GM19468 (cell line): ENCODE results near the gene PLAGL1.
"Not testable (repeated sequence)": the region's sequence is repeated elsewhere in the genome, so short reads cannot be mapped to it uniquely, and the experiment has no call there.

Experiments
- ATAC-seq: cut with Tn5 transposase; IDR thresholded peaks from one replicate; pipeline ENCODE4 v1.9.1; 2021; ENCODE audit warnings: mild to moderate bottlenecking, moderate library complexity, moderate number of reproducible peaks; ENCODE audit not compliant: unreplicated experiment; ENCODE audit errors: extremely low read depth

Gene PLAGL1

DNA sequence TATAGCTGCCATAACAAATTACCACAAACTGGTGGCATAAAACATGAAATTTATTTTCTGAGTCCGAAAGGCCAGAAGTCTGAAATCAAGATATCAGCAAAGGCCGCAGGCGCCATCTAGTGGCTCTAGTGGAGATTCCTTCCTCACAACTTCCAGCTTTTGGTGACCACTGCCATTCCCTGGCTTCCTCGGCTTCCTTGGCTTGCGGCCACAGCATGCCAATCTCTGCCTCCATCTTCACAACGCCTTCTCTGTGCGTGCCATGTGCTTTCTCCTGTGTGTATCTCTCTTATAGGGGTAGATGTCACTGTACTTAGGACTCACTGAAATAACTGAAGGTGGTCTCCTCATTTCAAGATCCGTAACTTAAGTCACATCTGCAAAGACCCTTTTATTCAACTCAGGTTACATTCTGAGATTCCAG, 5.4 kb upstream of the PLAGL1 start:
- ATAC-seq: no peak

- no peak for ATAC-seq
Measured at GRCh38 chr6:144012534-144012933, 4.5 kb upstream of the PLAGL1 start.

DNA sequence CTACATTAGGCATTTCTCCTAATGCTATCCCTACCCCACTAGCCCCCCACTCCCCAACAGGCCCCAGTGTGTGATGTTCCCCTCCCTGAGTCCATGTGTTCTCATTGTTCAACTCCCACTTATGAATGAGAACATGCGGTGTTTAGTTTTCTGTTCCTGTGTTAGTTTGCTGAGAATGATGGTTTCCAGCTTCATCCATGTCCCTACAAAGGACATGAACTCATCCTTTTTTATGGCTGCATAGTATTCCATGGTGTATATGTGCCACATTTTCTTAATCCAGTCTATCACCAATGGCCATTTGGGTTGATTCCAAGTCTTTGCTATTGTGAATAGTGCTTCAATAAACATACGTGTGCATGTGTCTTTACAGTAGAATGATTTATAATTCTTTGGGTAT, 1.6 kb upstream of the PLAGL1 start:
- ATAC-seq: not testable (repeated sequence)

- ATAC-seq: no peak
Measured at GRCh38 chr6:144008846-144009245, 787 bp upstream of the PLAGL1 start.

DNA sequence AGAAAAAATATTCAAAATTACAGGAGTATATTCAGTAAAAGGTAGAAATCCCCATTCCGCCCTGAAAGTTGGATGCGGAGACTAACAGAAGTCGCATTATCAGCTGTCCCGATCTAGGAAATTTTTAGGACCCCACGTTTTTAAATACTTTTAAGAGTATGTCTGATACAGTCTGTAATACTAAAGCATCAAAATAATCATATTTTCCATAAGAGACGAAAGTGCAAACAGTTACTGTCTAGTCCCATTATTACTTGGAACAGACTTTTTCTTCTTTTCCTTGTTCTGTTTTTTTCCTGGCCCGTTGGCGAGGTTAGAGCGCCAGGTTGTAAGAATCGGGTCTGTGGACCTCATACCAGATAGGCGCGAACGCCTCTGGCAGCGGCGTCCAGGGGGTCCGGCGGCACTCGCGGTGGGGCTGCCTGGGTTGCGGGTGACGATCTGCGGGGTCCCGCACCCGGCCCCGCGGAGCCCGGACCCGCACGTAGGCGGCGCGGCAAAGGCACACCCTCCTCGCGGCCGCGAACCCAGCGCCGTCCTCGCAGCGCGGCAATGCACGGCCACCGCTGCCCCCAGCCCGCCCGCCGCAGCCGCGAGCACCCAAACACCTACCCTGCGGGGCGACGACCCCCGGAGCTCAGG, 460 bp downstream of the PLAGL1 start:
- no peak for ATAC-seq

DNA sequence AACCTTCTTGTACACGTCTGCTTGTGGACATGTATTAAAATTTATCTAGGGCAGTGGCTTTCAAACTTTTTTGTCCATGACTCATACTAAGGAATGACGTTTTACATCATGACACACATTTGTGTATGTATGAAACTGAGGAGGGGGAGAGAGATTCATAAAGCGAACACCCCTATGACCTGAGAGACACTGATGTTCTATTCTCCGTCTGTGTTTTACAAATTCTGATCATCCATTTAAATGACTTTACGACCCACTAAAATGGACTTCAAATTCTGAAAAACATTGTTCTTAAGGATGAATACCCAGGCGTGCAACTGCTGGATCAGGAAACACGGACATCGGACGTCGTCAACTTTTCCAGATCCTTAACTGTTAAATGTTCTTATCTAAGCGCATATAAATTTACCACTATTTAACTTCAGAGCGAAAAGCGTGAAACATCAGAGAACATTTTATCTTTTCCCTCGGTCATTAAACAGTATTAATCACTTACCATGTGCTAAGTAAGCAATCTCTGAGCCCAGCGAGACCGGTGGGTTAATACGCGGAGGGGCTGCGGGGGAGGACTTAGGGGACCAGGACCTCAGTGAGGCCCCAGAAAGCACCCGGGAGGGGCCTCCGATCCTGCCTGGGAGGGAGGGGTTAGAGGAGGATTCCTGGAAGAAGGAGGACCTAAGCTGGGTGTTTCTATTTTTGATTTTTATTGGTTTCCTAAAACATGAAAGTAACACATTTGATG, 1.2 kb downstream of the PLAGL1 start:
- ATAC-seq: no peak

DNA sequence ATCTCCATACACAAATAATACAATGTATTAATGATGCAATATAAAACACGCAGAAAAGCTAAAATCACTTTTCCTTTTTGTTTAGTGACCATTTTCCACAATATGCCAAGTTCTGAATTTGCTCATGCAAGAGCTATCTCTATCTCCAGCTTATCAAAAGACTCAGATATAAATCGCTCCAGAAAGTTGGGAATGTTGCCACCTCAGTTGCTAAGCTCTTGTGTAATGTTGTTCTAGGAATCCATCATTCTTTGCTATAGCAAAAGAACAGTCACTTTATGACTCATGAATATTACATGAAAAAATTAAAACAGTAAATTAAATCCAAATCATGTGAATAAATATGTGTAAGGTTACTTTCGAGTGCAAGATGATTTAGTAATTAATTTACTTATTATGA, 8.7 kb downstream of the PLAGL1 start:
- no peak for ATAC-seq

DNA sequence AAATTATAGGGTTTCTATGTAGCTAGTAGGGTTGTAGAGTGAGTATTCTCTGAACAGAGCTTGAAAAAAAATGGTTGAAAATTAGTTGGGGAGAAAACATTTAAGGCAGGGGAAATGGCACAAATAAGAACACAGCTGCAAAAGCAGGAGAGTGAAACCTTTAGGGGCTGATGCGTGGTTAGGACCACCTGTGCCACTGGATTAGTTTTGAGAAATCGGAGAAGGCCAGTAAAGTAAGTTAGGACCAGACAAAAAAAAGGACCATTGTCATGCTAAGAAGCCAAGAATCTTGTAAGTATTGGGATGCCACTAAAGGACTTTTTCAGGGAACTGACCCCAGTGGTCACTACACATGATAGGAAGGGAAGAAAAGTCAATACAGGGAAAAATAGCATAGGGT, 9.4 kb downstream of the PLAGL1 start:
- no peak for ATAC-seq

DNA sequence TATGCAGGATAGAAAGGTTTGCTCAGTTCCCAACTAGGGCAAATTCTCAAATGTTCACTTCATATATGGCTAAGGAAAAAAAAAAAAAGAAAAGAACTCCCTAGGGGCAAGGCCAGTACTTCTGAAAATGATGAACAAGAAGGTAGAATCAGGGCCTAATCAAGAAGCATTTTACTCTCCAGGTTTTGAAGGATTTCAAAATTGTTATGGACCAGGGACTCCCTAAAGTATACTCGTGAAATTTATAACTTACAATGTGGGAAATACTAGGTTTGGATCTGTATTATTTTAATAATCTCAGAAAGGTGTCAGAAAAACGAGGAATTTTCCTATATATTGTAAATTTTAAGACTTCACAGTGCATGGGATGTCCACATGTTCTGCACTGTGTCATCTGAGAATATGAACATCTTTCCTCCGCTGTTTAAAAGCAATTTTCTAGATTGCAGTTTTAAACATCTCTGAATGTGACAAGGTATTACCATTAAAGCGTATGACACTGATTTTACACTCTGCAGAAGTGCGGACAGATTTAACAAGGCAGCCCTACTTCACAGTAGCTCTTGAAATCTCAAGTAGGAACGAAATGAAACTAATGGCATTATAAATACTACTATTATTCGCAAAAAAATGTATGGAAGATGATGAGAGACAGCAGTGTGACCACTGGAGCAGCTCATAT, 14.0 kb downstream of the PLAGL1 start:
- no peak for ATAC-seq

GRCh38 chr6:143992285-143992684, 15.8 kb downstream of the PLAGL1 start:
- ATAC-seq: no peak

- ATAC-seq: no peak
Measured at GRCh38 chr6:143986463-143987065, 21.5 kb downstream of the PLAGL1 start.

GRCh38 chr6:143984666-143985065, 23.4 kb downstream of the PLAGL1 start:
- no peak for ATAC-seq

DNA sequence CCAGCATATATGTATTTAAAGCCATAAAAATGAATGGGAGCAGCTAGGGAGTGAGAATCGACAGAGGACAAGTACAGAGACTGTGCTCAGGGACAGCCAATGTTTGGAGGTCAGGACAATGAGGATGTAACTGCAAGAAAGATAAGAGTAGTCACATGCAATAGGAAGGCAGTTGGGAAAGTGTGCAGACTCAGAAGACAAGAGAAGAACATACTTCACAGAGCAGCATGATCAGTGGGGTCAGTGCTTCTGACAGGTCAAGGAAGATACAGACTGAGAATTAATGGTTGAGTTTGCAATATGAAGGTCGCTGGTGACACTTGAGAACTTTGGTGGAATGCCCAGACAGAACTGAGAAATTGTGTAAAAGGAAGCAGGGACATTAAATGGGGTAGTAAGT, 25.1 kb downstream of the PLAGL1 start:
- ATAC-seq: no peak

DNA sequence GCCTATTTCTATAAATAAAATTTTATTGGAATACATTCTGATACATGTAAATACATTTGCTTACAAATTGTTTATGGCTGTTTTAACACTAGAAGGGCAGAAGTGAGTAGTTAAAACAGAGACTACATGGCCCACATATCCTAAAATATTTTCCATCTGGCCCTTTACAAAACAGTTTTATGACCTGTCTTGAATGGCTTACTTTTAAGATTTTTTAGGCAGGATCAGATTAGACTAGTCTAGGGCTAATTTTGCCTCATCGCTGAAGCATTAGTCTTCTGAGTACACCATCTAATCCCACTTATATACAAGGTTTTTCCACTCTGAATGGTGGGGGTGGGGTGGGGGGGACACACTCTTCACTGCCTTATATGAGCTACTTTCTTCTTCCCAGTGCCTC, 27.1 kb downstream of the PLAGL1 start:
- no peak for ATAC-seq

DNA sequence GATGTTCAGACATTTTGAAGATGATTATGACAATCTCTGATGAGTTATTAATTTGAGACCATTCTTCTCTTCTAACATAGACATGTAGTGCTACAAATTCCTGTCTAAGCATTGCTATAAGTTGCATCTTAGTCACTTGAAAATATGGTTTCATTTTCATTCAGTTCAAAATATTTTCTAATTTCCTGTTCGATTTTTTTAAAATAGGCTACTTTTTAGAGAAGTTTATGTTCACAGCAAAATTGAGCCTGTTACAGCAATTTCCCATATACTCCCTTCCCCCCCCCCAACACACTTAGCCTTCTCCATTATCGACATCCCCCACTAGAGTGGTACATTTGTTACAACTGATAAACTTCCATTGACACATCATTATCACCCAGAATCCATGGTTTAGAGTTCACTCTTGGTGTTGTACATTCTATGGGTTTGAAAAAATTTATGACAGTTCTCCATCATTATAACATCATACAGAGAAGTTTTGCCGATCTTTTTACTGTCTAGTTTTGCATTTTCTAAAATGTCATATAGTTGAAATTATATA, 31.2 kb downstream of the PLAGL1 start:
- no peak for ATAC-seq

- ATAC-seq: no peak
Measured at GRCh38 chr6:143974089-143974488, 34.0 kb downstream of the PLAGL1 start.

- ATAC-seq: no peak
Measured at GRCh38 chr6:143973097-143973966, 34.7 kb downstream of the PLAGL1 start.

DNA sequence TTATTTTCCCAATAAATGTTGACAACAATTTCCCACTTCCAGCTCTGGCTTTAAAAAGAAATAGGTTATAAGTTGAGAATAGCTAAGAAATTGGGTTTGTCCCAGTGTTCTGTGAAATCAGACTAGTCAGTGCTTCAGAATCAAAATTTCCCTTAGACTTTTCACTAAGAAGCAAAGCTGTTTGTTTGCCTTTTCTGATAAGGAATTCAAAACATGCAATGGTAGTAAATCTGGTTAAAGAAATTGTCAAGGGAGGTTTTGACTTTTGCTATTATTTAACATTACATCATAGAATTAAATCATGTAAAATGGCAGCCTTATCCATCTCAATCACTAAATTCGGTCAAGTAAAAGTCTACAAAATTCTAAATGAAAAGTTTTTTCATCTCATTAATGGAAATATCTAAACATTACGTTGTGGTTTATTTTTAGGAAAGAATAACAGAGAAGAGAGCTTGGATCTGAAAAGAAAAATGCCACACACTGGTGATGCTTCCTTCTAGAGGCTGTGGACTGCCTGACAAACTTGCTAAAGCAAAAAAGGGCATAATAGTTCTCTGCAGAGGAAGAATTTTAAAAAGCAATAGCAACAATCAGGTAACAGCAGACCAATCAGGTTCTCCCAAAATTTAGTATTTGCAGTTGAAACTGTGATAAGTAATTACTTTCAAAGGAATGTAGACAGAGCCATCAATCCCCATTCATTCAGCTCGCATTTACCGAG, 36.4 kb downstream of the PLAGL1 start:
- ATAC-seq: no peak
